ENCODE data around the gene DNASE1L3. TPM values are rescaled to one million over a fixed set of nuclear protein-coding genes. Genes with fewer than 3 reads are reported as not detected.
"Not testable (repeated sequence)": the region's sequence is repeated elsewhere in the genome, so short reads cannot be mapped to it uniquely, and the experiment has no call there.

The DNASE1L3 gene
- total RNA-seq = 1 to 10 TPM; 7.5 to 9.3 TPM
- long read RNA-seq, donor 1 = 0 reads
- long read RNA-seq, donor 2, transcript DNASE1L3-201 (8 exons, 1,294 nt) = major isoform, 13 of 15 reads
- long read RNA-seq, donor 2, partial matches to known transcripts = 1 of 15 reads
- long read RNA-seq, donor 2, other reads (novel, unspliced or antisense) = 0 of 15 reads

- DNase-seq (ENCODE audit: low spot score) = peak; percentile 85
- intact Hi-C loops (cut with DNase I) = no loop called here
These were observed at the start of gene DNASE1L3 for GRCh38 chr3:58210761-58211460. Gene DNASE1L3 (minus strand): TSS chr3:58210972. CDS start chr3:58210906, 66 bp downstream.

- DNase-seq (ENCODE audit: low spot score) = no peak
- intact Hi-C loops (cut with DNase I) = no loop called here
These were observed 49.5 kb upstream of the DNASE1L3 start for GRCh38 chr3:58260261-58260731.

- intact Hi-C loops (cut with DNase I) = no loop called here
- no peak for DNase-seq (ENCODE audit: low spot score)
These were observed 47.8 kb upstream of the DNASE1L3 start for GRCh38 chr3:58258392-58259055.

- intact Hi-C loops (cut with DNase I) = no loop called here
- no peak for DNase-seq (ENCODE audit: low spot score)
These were observed 45.7 kb upstream of the DNASE1L3 start for GRCh38 chr3:58256511-58256910.

- intact Hi-C loops (cut with DNase I) = no loop called here
- DNase-seq (ENCODE audit: low spot score) = no peak
These were observed 45.3 kb upstream of the DNASE1L3 start for GRCh38 chr3:58256061-58256460.

GRCh38 chr3:58254144-58254543 lies 43.4 kb upstream of the DNASE1L3 start:
- intact Hi-C loops (cut with DNase I) = loop anchor here in 1 of 2 donors (5.0 kb wide), 1 partner anchor 243 kb away; no protein-coding TSS in a partner anchor

GRCh38 chr3:58251631-58252035 lies 40.9 kb upstream of the DNASE1L3 start:
- intact Hi-C loops (cut with DNase I) = loop anchor here in 1 of 2 donors (5.0 kb wide), 1 partner anchor 246 kb away; no protein-coding TSS in a partner anchor
- no peak for DNase-seq (ENCODE audit: low spot score)

More at GRCh38 chr3:58254144-58254543, 43.4 kb upstream of the DNASE1L3 start:
- DNase-seq (ENCODE audit: low spot score) = no peak

GRCh38 chr3:58250093-58250707 lies 39.4 kb upstream of the DNASE1L3 start:
- DNase-seq (ENCODE audit: low spot score) = no peak
- intact Hi-C loops (cut with DNase I) = loop anchor here in 1 of 2 donors (5.0 kb wide), 1 partner anchor 247 kb away; no protein-coding TSS in a partner anchor

- no peak for DNase-seq (ENCODE audit: low spot score)
These were observed 38.8 kb upstream of the DNASE1L3 start for GRCh38 chr3:58249358-58250092.

GRCh38 chr3:58246148-58247047 lies 35.6 kb upstream of the DNASE1L3 start:
- intact Hi-C loops (cut with DNase I) = no loop called here
- DNase-seq (ENCODE audit: low spot score) = no peak

More at GRCh38 chr3:58249358-58250092, 38.8 kb upstream of the DNASE1L3 start:
- intact Hi-C loops (cut with DNase I) = loop anchor here in 1 of 2 donors (5.0 kb wide), 1 partner anchor 248 kb away; no protein-coding TSS in a partner anchor

- intact Hi-C loops (cut with DNase I) = no loop called here
- no peak for DNase-seq (ENCODE audit: low spot score)
These were observed 33.3 kb upstream of the DNASE1L3 start for GRCh38 chr3:58243976-58244585.

- DNase-seq (ENCODE audit: low spot score); intact Hi-C loops (cut with DNase I): not testable (repeated sequence)
These were observed 32.1 kb upstream of the DNASE1L3 start for GRCh38 chr3:58242860-58243259.

- no peak for DNase-seq (ENCODE audit: low spot score)
- intact Hi-C loops (cut with DNase I) = no loop called here
These were observed 31.6 kb upstream of the DNASE1L3 start for GRCh38 chr3:58242340-58242739.

GRCh38 chr3:58241306-58242044 lies 30.7 kb upstream of the DNASE1L3 start:
- intact Hi-C loops (cut with DNase I) = no loop called here
- no peak for DNase-seq (ENCODE audit: low spot score)

GRCh38 chr3:58238830-58239229 lies 28.1 kb upstream of the DNASE1L3 start:
- DNase-seq (ENCODE audit: low spot score) = no peak
- intact Hi-C loops (cut with DNase I) = no loop called here

- intact Hi-C loops (cut with DNase I) = no loop called here
- DNase-seq (ENCODE audit: low spot score) = peak; percentile 89
These were observed 27.3 kb upstream of the DNASE1L3 start for GRCh38 chr3:58237941-58238681.
